ENCODE results near the gene DGCR2.

DNA sequence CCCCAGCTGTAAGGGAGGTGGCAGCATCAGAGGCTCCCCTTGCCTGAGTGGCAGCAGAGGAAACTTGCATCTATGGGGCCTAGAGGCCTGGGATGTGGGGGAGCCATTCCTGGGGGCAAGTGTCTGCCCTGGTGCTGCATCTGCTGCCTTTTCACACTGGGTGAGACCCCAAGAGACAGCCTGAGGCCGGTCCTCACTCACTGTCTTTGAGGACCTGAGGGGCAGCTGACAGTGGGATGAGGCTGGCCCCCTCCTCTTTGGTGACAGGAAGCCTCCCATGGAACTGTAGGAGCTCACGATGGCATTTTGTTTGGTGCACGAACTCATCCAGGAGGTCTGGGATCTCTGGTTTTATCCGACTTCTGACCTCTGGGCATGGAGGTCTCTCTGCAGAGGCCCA lies 104.0 kb downstream of the DGCR2 start:
- TF ChIP-seq EP300 (conservative IDR thresholded peaks at IDR 0.05; ENCODE audit: poor library complexity, severe bottlenecking) (no peak), POLR2AphosphoS5 (IDR thresholded peaks at IDR 0.05) (no peak), CTCF (IDR thresholded peaks at IDR 0.05; ENCODE audit: poor library complexity, severe bottlenecking) (no peak), EZH2 (IDR thresholded peaks at IDR 0.05; ENCODE audit: borderline replicate concordance, insufficient read depth, low read length, poor library complexity, severe bottlenecking) (no peak)
- TF ChIP-seq, protein P1, sequence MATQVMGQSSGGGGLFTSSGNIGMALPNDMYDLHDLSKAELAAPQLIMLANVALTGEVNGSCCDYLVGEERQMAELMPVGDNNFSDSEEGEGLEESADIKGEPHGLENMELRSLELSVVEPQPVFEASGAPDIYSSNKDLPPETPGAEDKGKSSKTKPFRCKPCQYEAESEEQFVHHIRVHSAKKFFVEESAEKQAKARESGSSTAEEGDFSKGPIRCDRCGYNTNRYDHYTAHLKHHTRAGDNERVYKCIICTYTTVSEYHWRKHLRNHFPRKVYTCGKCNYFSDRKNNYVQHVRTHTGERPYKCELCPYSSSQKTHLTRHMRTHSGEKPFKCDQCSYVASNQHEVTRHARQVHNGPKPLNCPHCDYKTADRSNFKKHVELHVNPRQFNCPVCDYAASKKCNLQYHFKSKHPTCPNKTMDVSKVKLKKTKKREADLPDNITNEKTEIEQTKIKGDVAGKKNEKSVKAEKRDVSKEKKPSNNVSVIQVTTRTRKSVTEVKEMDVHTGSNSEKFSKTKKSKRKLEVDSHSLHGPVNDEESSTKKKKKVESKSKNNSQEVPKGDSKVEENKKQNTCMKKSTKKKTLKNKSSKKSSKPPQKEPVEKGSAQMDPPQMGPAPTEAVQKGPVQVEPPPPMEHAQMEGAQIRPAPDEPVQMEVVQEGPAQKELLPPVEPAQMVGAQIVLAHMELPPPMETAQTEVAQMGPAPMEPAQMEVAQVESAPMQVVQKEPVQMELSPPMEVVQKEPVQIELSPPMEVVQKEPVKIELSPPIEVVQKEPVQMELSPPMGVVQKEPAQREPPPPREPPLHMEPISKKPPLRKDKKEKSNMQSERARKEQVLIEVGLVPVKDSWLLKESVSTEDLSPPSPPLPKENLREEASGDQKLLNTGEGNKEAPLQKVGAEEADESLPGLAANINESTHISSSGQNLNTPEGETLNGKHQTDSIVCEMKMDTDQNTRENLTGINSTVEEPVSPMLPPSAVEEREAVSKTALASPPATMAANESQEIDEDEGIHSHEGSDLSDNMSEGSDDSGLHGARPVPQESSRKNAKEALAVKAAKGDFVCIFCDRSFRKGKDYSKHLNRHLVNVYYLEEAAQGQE (IDR thresholded peaks at IDR 0.05; ENCODE audit: borderline replicate concordance) = no peak
